Uterus (tissue), 4 donors: ENCODE data around the gene ANKRD39. TPM values are rescaled to one million over a fixed set of nuclear protein-coding genes. Genes with fewer than 3 reads are reported as not detected.
"Not testable (repeated sequence)": the region's sequence is repeated elsewhere in the genome, so short reads cannot be mapped to it uniquely, and the experiment has no call there.

ENCODE experiments used
- DNase-seq, 2 donors: peaks; one replicate each; pipeline ENCODE4 v3.0.0-alpha.2; 2019 to 2020
- H3K27ac ChIP-seq, 2 donors: fragments of 200-600 bp; sonication (generic); 1 replicate in 1 of 2; 2 replicates in 1 of 2; pipeline ENCODE4 v1.5.1; 2016 to 2018
- H3K27me3 ChIP-seq, 2 donors: fragments of 200-600 bp; sonication (generic); one replicate each; pipeline ENCODE4 v1.5.1; 2018 to 2019; ENCODE audit warnings: control low read depth in 1 of 2
- H3K36me3 ChIP-seq, 2 donors: fragments of 200-600 bp; sonication (generic); one replicate each; pipeline ENCODE4 v1.5.1; 2019; ENCODE audit warnings: control low read depth in 1 of 2
- H3K4me1 ChIP-seq, 2 donors: fragments of 200-600 bp; sonication (generic); one replicate each; pipeline ENCODE4 v1.5.1; 2018 to 2019; ENCODE audit warnings: control low read depth in 1 of 2
- H3K4me3 ChIP-seq, 2 donors: fragments of 200-600 bp; sonication (generic); 1 replicate in 1 of 2; 2 replicates in 1 of 2; pipeline ENCODE4 v1.5.1; 2018 to 2019; ENCODE audit warnings: mild to moderate bottlenecking in 1 of 2
- H3K9me3 ChIP-seq, 2 donors: fragments of 200-600 bp; sonication (generic); one replicate each; pipeline ENCODE4 v1.5.1; 2019; ENCODE audit warnings: control low read depth in 1 of 2
- CTCF ChIP-seq, 4 experiments: fragments of 200-600 bp in 2 of 4; fragments of 450-650 bp in 2 of 4; sonication (generic) in 2 of 4; IDR thresholded peaks; one replicate each; pipeline ENCODE4 v1.5.1; 2016 to 2019; ENCODE audit warnings: antibody characterized with exemption in 4 of 4, mild to moderate bottlenecking in 2 of 4, moderate library complexity in 1 of 4
- POLR2A ChIP-seq, 2 donors: fragments of 450-650 bp; IDR thresholded peaks; one replicate each; pipeline ENCODE4 v1.6.1; 2016; ENCODE audit warnings: antibody characterized with exemption in 2 of 2, mild to moderate bottlenecking in 1 of 2, moderate library complexity in 1 of 2
- intact Hi-C: fragments of 100-400 bp; cut with DNase I; formaldehyde crosslinking; loops from one replicate; pipeline ENCODE4 v1.15.1; 2023; ENCODE audit warnings: low total_unique reads
- total RNA-seq, 4 donors: library from RNA; depleted of rRNA in 3 of 4; stranded (reverse); fragments of >200 nt in 3 of 4; gene quantifications; one replicate each; pipeline versions ENCODE4 v1.1.0 to v1.2.4, GENCODE V29; 2014 to 2023
- donor health status: DM: yes; HTN: yes; CAD: no.

ANKRD39 gene
- total RNA-seq, 4 donors from 2014 or later, result 4.7 to 162 (median 16.9) TPM

- Histone ChIP-seq H3K27me3 (no peaks in the 10 kb centered on the region), H3K9me3 (no peaks in the 10 kb centered on the region), H3K4me3 (no peak overlapping the region), H3K27ac (peak overlapping the region; percentile 94 to 100), H3K36me3 (no peaks in the 10 kb centered on the region), H3K4me1 (peaks cover 4 to 16% of the 10 kb centered on the region in 2 donors)
- intact Hi-C loops, result loop anchor here (10.0 kb wide), 1 partner anchor 101 kb away; the partner anchor contains the start of gene CNNM4
- no peak for DNase-seq
- TF ChIP-seq CTCF (IDR thresholded peaks at IDR 0.05), result no peak
Measured at GRCh38 chr2:96865654-96866053, 7.8 kb upstream of the ANKRD39 start.

- TF ChIP-seq POLR2A (IDR thresholded peaks at IDR 0.05), result no peak
- TF ChIP-seq CTCF (IDR thresholded peaks at IDR 0.05), result no peak
- peaks cover 4 to 22% of the 10 kb centered on the region in 2 donors for H3K4me1 ChIP-seq
- H3K27ac ChIP-seq, result no peak overlapping the region
- no peaks in the 10 kb centered on the region for H3K36me3 ChIP-seq
- intact Hi-C loops, result loop anchor here (10.0 kb wide), 1 partner anchor 100 kb away; the partner anchor contains the start of gene CNNM4
- no peak overlapping the region for H3K4me3 ChIP-seq
- no peak for DNase-seq
- no peaks in the 10 kb centered on the region for H3K27me3 ChIP-seq
- H3K9me3 ChIP-seq, result no peaks in the 10 kb centered on the region
Measured at GRCh38 chr2:96864343-96865091, 6.7 kb upstream of the ANKRD39 start.

GRCh38 chr2:96863575-96864342 lies 5.9 kb upstream of the ANKRD39 start:
- Histone ChIP-seq H3K4me3 (no peak overlapping the region), H3K4me1 (peaks cover 4 to 30% of the 10 kb centered on the region in 2 donors), H3K27ac (no peak overlapping the region), H3K9me3 (no peaks in the 10 kb centered on the region), H3K27me3 (no peaks in the 10 kb centered on the region), H3K36me3 (no peaks in the 10 kb centered on the region)
- TF ChIP-seq POLR2A (IDR thresholded peaks at IDR 0.05), result no peak
- TF ChIP-seq CTCF (IDR thresholded peaks at IDR 0.05), result no peak
- DNase-seq, result no peak
- intact Hi-C loops, result loop anchor here (10.0 kb wide), 1 partner anchor 99 kb away; the partner anchor contains the start of gene CNNM4

- not testable (repeated sequence) for H3K27me3 ChIP-seq, DNase-seq, H3K4me3 ChIP-seq, H3K9me3 ChIP-seq, H3K36me3 ChIP-seq, H3K27ac ChIP-seq
- H3K4me1 ChIP-seq, result peaks cover 4 to 33% of the 10 kb centered on the region in 2 donors
- intact Hi-C loops, result loop anchor here (10.0 kb wide), 1 partner anchor 98 kb away; the partner anchor contains the start of gene CNNM4
Measured at GRCh38 chr2:96863056-96863455, 5.2 kb upstream of the ANKRD39 start.

- DNase-seq, result no peak
- no peak overlapping the region for H3K4me3 ChIP-seq
- TF ChIP-seq CTCF (IDR thresholded peaks at IDR 0.05), result no peak
- no peak for TF ChIP-seq POLR2A (IDR thresholded peaks at IDR 0.05)
- no peaks in the 10 kb centered on the region for H3K36me3 ChIP-seq
- H3K4me1 ChIP-seq, result peaks cover 0 to 26% of the 10 kb centered on the region in 2 donors
- H3K27me3 ChIP-seq, result no peaks in the 10 kb centered on the region
- no peaks in the 10 kb centered on the region for H3K9me3 ChIP-seq
- intact Hi-C loops, result loop anchor here (10.0 kb wide), 1 partner anchor 96 kb away; the partner anchor contains the start of gene CNNM4
- H3K27ac ChIP-seq, result peak overlapping the region; percentile 84 to 89
Measured at GRCh38 chr2:96861074-96861473, 3.3 kb upstream of the ANKRD39 start.
